Renal cortical epithelial cell (primary cell): ENCODE measurements around the gene CDK2AP2. TPM values are rescaled to one million over a fixed set of nuclear protein-coding genes. Genes with fewer than 3 reads are reported as not detected.
"Not testable (repeated sequence)": the region's sequence is repeated elsewhere in the genome, so short reads cannot be mapped to it uniquely, and the experiment has no call there.

Experiments used
- DNase-seq: peaks from one replicate; pipeline ENCODE4 v3.0.0-alpha.2; 2011; ENCODE audit warnings: low read depth
- total RNA-seq: library from RNA; depleted of rRNA; stranded (reverse); fragments of >200 nt; gene quantifications from 2 replicates; pipeline ENCODE4 v1.2.3, GENCODE V29; 2014

CDK2AP2 gene
- total RNA-seq, 1 donor from 2014 or later = 90.4 TPM

DNA sequence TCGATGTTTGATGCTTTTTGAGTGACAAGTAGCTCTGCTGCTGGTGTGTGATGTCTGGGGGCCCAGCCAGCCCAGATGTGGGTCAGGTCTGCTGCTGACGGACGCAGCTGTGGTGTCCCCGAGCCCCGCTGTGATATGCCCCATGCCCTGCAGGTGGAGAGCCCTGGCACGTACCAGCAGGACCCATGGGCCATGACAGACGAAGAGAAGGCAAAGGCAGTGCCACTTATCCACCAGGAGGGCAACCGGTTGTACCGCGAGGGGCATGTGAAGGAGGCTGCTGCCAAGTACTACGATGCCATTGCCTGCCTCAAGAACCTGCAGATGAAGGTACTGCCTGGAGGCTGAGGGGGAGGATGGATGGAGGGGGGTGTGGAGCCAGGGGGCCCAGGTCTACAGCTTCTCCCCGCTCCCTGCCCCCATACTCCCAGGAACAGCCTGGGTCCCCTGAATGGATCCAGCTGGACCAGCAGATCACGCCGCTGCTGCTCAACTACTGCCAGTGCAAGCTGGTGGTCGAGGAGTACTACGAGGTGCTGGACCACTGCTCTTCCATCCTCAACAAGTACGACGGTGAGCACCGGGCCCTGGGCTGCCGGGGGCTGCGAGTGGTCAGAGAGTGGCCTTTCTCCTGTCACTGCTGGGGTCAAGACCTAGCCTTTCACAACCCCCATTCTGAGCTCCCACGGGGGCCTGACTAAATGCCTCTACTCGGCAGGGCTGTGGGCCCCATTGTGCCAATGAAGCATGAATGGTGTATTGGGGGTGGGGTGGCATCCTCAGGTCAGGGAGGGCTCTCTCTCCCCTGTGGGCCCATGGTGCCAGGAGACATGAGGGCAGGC is 17.9 kb downstream of the CDK2AP2 start:
- no peak for DNase-seq

DNA sequence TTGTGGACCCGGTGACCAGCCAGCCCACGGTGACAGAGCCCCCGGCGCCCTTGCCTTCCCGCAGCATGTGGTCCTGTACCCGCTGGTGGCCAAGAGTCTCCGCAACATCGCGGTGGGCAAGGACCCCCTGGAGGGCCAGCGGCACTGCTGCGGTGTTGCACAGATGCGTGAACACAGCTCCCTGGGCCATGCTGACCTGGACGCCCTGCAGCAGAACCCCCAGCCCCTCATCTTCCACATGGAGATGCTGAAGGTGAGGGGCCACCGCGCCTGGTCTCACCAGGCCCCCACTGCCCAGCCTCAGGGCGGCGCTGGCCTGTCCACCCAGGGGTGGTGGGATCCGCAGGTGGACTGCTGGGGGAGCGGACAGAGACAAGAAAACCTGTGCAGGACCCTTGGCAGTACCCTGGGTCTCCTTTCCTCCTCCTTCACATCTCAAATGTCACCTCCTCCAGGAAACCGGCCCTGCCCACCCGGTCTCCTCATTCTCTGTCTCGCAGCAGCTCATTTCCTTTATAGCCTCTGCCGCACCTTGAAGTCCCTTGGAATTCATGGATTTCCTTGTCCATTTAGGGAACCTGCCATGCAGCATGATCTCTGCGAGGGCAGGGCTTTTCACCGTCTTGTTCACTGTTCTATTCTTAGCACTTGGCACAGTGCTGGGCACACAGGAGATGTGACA is 18.6 kb downstream of the CDK2AP2 start:
- no peak for DNase-seq

DNA sequence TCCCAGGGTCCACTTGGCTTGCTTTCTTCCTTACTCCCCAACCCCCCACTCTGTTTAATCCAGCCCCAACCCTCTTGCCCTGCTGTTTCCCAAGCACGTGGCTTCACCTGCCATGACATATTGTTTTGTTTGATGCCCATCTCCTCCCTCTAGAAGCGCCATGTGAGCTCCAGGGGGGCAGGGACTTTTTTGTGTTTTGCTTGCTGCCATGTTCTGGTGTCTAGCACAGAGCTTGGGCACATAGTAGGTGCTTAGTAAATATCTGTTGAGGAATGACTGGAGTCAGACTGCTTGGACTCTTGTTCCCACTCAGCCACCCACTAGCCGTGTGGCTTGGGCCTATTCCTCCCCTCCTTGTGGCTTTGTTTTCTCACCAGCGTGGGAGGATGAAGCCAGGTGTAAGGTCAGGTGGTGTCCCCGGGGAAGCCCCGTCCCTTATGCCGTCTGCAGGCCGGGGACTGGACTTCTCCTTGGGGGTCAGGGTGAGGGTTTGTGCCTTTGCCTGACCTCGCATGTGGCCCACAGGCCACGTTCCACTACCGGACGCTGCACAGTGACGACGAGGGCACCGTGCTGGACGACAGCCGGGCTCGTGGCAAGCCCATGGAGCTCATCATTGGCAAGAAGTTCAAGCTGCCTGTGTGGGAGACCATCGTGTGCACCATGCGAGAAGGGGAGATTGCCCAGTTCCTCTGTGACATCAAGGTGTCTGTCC is 21.3 kb downstream of the CDK2AP2 start:
- no peak for DNase-seq

DNA sequence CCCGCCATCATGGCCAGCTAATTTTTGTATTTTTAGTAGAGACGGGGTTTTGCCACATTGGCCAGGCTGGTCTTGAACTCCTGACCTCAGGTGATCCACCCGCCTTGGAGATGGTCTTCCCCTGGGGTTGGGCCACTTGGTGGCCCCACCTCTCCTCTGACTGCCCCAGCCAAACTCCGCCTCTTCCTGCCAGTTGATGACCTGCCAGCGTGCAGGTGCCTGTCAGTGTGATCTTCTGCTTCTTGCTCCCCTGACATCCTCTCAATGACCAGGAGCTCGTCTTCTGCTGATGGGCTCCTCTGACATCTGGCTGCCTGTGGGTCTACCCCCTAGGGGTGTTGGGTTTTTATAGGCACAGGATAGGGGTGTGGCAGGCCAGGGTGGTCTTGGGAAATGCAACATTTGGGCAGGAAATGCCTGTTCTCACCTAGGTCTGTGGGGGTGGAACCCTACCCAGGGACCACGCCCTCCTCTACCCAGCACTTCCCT is 22.0 kb downstream of the CDK2AP2 start:
- DNase-seq = not testable (repeated sequence)

DNA sequence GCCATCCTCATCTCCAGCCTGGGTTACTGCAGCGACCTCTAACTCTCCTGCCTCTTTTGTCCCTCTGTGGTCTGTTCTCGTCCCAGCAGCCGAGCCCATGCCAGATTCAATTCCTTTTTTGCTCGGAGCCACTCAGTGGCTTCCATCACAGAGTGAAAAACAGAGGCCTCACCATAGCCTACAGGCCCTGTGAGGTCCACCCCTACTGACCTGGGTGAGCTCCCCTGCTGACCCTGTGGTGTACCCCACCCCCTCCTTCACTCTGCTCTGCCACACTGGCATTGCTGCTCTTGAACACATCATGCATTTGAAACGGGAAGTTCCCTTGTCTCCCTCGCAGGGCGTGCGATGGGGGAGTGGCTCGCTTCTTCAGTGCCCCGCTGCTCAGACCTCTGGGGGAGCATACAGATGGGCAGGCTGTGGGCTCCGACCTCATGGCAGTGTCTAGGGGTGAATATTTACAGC is 23.1 kb downstream of the CDK2AP2 start:
- no peak for DNase-seq

DNA sequence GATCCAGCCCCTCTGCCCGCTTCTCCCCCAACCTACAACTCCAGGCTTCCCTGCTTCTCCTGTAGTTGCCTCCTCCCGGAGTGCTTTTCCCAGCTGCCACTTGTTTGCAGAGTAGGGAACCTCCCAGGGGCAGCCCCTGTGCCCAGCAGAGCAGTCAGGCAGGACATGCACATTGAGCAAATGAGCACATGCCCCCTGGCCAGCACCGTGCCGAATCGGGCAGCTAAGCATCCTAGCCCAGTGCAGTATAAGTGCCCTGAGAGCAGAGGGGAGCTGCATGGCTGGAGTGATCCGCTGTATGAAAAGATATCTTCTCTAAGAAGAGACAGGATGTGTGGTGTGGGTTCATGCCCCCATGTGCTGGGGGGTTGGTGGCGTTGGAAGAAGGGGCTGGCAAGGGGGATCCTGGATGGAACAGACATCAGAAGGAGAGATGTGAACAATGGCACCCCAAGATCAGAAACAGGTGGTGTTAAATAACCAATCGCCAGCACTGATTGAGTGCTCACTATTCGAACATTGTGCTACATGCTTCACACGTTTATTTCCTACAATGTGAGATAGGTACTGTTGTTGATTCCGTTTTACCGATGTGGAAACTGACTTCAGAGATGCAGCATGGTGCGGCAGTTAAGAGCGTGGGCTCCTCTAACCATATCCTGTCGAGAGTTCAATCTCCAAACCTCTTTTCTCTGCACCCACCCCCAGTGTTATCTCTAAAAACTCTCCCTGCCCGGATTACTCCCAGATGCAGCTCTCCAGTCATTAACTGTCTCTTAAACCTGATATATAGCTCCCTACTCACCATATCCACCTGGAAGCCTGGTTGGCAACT is 23.9 kb downstream of the CDK2AP2 start:
- DNase-seq = peak; percentile 35

DNA sequence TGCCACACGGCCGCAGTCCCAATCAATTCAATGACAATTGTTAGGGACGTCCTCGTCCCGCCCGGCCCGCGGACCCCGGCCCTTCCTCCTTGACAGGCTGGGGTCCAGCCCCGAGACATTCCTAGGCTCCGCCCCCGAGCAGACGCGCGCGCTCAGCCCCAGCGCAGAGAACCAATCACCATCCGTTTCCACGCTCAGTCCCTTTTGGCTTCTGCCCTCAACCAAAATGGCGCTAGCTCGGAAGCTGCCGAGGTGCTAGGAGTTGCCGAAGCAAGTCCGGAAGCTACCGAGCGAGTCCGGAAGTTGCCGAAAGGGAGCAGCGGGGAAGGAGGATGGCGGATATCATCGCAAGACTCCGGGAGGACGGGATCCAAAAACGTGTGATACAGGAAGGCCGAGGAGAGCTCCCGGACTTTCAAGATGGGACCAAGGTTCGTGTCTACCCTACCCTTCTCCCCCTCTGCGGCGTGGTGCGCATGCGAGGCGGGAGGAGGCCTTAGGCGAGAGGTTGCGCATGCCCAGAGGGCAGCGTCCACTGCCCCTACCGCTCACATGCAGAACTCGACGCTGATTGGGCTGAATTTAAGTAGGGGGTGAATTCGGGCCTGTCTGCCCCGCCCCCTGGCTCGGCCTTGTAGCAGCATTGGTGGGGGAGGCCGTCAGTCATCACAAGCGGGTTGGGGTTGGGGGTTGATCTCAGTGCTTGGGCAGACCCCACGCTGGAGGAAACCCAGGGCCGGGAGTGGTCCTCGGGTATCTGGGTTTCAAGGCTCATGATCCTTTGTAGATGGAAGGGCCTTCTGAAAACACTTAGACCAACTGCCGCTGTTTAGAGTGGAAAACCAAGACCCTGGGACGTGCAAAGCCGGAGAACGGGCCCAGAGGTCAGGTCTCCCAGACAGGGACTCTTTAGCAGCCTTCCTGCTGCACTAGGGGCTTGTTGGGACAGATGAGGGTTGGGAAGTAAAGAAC is 24.8 kb downstream of the CDK2AP2 start, which contains the start of gene AIP:
TSS of gene AIP (plus strand) at position 200 of the 972 bp plus-strand sequence. CDS start at position 333, 133 bp downstream.
- DNase-seq = peak; percentile 95

DNA sequence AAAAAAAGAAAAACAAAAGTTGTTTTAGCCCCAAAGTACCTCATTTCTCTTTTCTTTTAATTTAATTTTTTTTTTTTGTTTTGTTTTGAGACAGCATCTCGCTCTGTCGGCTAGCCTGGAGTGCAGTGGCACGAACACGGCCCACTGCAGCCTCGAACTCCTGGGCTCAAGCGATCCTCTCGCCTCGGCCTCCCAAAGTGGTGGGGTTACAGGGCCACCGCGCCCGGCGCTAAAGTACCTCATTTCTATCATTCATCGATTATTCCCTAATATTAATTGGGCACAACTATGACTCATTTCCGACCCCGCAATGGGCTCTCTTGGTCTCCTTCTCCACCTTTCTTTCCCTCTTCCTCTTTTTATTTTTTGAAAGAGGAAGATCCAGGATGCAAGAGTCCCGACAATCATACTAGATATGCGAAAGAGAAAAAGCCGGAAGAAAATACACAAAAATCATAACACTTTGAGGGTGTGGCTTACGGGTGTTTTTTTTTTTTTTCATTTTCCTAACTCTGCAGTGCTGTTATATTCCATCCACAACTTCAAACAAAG is 25.6 kb downstream of the CDK2AP2 start:
- DNase-seq = no peak

DNA sequence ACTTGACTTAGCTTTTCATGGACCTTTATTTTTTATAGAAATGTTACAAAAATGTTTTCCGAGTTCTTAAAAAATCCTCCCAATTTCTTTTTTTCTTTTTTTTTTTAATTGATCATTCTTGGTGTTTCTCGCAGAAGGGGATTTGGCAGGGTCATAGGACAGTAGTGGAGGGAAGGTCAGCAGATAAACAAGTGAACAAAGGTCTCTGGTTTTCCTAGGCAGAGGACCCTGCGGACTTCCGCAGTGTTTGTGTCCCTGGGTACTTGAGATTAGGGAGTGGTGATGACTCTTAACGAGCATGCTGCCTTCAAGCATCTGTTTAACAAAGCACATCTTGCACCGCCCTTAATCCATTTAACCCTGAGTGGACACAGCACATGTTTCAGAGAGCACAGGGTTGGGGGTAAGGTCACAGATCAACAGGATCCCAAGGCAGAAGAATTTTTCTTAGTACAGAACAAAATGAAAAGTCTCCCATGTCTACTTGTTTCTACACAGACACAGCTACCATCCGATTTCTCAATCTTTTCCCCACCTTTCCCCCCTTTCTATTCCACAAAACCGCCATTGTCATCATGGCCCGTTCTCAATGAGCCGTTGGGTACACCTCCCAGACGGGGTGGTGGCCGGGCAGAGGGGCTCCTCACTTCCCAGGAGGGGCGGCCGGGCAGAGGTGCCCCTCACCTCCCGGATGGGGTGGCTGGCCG is 30.5 kb downstream of the CDK2AP2 start:
- DNase-seq = not testable (repeated sequence)

DNA sequence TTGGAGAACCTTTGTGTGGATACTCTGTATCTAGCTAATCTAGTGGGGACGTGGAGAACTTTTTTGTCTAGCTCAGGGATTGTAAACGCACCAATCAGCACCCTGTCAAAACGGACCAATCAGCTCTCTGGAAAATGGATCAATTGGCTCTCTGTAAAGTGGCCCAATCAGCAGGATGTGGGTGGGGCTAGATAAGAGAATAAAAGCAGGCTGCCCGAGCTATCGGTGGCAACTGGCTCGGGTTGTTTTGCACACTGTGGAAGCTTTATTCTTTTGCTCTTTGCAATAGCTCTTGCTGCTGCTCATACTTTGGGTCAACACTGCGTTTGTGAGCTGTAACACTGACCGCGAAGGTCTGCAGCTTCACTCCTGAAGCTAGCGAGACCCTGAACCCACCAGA is 31.3 kb downstream of the CDK2AP2 start:
- DNase-seq = not testable (repeated sequence)

DNA sequence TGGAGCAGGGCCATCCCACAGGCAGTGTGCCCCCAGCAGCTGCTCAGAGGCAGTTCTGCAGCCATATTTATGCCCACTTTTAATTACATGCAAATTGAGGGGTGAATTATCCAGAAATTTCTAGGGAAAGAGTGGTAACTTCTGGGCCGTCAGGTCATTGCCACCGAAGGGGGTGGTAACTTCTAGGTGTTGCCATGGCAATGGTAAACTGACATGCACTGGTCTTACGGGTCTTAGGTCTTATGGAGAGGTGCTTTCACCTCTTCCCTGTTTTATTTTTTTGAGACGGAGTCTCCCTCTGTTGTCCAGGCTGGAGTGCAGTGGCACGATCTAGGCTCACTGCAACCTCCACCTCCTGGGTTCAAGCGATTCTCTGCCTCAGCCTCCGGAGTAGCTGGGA is 35.1 kb downstream of the CDK2AP2 start:
- no peak for DNase-seq

DNA sequence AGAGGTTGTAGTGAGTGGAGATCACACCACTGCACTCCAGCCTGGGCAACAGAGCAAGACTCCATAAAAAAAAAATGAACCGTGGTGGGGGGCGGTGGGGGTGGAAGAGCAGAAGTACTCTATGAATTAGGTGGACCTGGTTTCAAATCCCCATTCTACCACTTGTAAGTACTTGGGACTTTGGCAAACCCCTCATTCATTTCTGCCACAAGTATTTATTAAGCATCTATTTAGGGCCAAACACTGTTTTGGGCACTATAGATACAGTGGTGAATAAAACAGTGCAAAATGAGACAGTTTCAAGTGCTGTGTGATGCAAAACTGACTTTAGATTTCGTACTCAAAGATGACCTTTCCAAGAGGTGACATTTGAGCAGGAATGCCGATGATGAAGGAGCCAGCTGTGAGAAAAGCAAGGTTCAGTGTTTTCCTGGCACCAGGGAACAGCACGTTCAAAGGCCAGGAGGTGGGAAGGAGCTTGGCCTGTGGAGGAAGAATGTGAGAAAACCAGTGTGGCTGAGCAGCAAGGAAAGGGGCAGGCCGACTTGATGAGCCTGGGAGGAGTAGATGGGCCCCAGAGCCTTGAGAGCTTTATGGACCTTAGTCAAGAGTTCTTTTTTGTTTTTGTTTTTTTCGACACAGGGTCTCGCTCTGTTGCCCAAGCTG is 37.5 kb downstream of the CDK2AP2 start:
- no peak for DNase-seq

DNA sequence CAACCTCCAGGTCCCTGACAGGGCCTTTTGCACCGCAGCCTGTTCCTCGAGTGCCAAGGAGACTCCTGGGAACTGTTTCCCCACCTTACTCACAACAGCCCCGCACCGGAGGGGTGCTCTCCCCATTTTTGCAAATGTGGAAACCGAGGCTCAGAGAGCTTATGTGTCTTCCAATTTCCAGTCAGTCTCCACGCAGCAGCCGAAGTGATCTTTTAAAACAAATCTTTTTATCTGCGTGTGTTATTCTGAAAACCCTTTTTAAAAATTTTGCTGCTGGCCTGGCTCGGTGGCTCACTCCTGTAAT is 38.5 kb downstream of the CDK2AP2 start:
- DNase-seq = no peak

DNA sequence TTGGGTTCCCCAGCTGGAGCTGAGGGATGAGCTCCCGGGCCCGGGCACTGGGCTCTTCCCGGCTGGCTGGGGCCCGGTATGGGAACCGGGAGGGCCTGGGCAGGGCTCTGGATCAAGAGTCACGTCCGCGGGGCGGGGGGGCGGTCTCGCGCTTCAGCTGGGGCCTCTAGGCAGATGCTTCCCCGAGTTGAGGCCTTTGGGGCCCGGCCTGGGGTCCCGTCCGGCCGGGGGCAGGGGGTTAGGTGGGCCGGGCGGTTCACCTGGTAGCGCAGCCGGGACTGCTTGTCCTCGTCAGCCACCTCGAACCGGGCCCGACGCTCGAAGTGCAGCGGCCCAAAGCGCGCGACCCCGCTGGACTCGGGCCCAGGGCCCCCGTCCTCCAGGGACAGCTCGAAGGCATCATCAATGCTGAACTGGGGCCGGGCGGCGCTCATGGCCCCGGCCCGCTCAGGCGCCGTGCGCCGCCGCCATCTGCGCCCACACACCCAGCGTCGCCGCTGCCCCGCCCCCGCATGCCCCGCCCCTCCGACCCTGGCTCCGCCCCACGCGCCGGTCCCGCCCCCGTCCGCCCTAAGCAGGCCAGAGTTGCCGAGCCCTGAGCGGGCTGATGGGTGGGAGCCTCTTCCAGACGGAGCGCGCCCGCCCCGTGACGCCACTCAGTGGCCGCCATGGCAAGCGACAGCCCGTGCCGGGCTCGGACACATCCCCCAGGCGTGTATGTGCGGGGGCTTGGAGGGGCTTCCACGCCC is 39.0 kb downstream of the CDK2AP2 start, which contains the start of gene TMEM134:
TSS of gene TMEM134 (minus strand) at position 493 of the 749 bp plus-strand sequence. CDS start at position 434, 59 bp downstream.
- DNase-seq = peak; percentile 70

DNA sequence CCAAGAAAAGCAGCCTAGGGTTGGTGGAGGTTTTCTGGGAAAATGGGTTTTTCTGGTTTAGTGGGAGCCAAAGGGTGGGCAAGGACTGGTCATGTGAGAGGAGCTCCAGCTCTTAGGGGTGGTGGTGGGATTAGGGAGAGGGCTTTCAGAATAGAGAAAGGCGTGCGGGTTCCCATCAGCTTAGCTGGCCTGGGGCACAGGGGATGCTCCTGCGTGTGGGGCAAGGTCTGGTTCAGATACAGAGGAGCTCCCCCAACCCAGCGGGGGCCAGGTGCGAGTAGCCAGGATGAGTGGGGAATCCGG is 39.6 kb downstream of the CDK2AP2 start:
- no peak for DNase-seq

DNA sequence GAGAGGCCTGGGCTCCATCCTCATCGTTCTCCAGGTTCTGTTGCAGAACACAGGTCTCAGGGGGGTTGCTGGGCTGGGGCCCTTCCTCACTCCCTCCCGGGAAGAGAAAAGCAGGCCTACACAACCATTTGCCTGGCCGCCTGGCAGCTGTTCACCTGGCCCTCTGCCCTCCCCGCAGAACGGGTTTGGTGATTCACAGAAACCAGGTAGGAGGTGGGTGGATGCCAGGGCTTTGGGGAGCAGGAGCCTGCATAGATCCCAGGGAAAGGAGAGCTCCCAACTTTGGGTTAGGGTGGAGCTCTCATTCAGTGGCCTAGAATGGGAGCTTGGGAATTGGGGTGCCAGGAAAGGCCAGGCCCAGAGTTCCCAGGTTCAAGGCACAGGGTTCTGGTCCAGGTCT is 39.9 kb downstream of the CDK2AP2 start:
- no peak for DNase-seq

DNA sequence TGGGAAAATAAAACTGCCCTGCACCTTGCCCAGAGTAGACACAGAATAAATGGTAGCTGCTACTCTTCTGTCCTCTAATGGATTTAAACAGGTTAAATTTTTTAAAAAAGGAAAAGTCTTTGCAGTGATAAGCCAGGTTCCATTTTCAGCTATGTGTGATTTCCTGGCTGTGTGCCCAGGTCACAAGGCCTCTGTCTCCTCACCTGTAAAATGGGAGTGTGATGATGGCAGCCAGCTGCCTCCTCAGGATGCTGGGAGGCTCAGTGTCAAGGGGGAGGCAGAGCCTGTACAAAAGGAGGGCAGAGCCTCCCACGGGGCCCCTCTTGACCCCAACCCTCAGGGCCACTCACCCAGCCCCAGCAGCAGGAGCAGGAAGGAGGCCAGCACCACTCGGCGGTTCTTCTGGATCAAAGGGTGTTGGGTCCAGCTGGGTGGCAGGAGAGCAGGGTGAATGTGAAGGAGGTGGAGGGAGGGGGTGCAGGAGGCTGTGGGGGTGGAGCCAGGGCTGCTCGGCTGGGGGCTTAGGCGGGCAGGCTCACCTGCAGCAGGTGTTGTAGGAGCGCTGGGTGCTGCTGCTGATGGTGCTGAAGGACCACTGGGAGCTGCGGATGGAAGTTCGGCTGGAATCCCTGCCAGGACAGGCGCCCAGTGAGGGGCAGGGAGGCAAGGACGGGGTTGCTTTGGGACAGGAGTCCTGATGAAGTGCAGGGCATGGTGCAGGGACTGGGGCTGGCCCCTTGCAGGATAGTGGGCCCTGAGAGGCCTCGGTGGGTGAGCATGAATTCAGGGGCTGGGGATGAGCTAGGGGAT is 40.8 kb downstream of the CDK2AP2 start:
- no peak for DNase-seq
